Neuronal stem cell (in vitro differentiated cells): ENCODE measurements around the gene TSHZ1.

Experiments
- DNase-seq: peaks from one replicate; pipeline ENCODE4 v3.0.0-alpha.2; 2013; ENCODE audit warnings: low spot score
- H2AFZ ChIP-seq: one replicate; pipeline ENCODE4 v1.6.1; 2013; ENCODE audit warnings: mild to moderate bottlenecking, low read length, inconsistent platforms
- H2AK5ac ChIP-seq: 2 replicates; pipeline ENCODE4 v1.6.1; 2013; ENCODE audit warnings: low read depth, mild to moderate bottlenecking, inconsistent platforms, low read length, moderate library complexity, mixed read lengths
- H2BK120ac ChIP-seq: 2 replicates; pipeline ENCODE4 v1.6.1; 2013; ENCODE audit warnings: low read depth, mild to moderate bottlenecking, inconsistent platforms, low read length, moderate library complexity, mixed read lengths
- H2BK12ac ChIP-seq: one replicate; pipeline ENCODE4 v1.6.1; 2013; ENCODE audit warnings: low read length, inconsistent platforms
- H2BK15ac ChIP-seq: 2 replicates; pipeline ENCODE4 v1.6.1; 2013; ENCODE audit warnings: mild to moderate bottlenecking, low read length, inconsistent platforms, mixed read lengths
- H2BK5ac ChIP-seq: one replicate; pipeline ENCODE4 v1.6.1; 2013; ENCODE audit warnings: inconsistent platforms, mild to moderate bottlenecking, low read length, moderate library complexity
- H3K14ac ChIP-seq: one replicate; pipeline ENCODE4 v1.6.1; 2013; ENCODE audit warnings: low read length, inconsistent platforms
- H3K18ac ChIP-seq: 2 replicates; pipeline ENCODE4 v1.6.1; 2013; ENCODE audit warnings: low read length, inconsistent platforms
- H3K23ac ChIP-seq: 2 replicates; pipeline ENCODE4 v1.6.1; 2013; ENCODE audit warnings: low read depth, mild to moderate bottlenecking, mixed read lengths, low read length, inconsistent platforms; ENCODE audit not compliant: poor library complexity
- H3K27ac ChIP-seq: replicated peaks from 3 replicates; pipeline ENCODE4 v1.5.1; 2013; ENCODE audit warnings: low read length, inconsistent platforms
- H3K27me3 ChIP-seq, 3 experiments: 2 replicates each; pipeline ENCODE4 v1.6.1; 2013; ENCODE audit warnings: low read length in 3 of 3, mild to moderate bottlenecking in 2 of 3, inconsistent platforms in 1 of 3, low read depth in 1 of 3, mixed read lengths in 1 of 3, moderate library complexity in 1 of 3; ENCODE audit not compliant: control insufficient read depth in 3 of 3, insufficient read depth in 3 of 3
- H3K36me3 ChIP-seq, 2 donors: replicated peaks in 1 of 2; 2 replicates each; pipeline ENCODE4 v1.6.1; 2013; ENCODE audit warnings: low read length in 2 of 2; ENCODE audit not compliant: control insufficient read depth in 2 of 2, insufficient read depth in 2 of 2
- H3K4ac ChIP-seq: 2 replicates; pipeline ENCODE4 v1.6.1; 2013; ENCODE audit warnings: inconsistent platforms, mild to moderate bottlenecking, low read length, moderate library complexity
- H3K4me1 ChIP-seq, 2 donors: 1 replicate in 1 of 2; 2 replicates in 1 of 2; pipeline ENCODE4 v1.6.1; 2013; ENCODE audit warnings: low read length in 2 of 2, low read depth in 1 of 2; ENCODE audit not compliant: control insufficient read depth in 2 of 2, insufficient read depth in 1 of 2
- H3K4me2 ChIP-seq: one replicate; pipeline ENCODE4 v1.6.1; 2013; ENCODE audit warnings: mild to moderate bottlenecking, low read length, inconsistent platforms; ENCODE audit not compliant: insufficient read depth, poor library complexity, severe bottlenecking
- H3K4me3 ChIP-seq, 2 donors: 2 replicates each; pipeline ENCODE4 v1.5.1; 2013; ENCODE audit warnings: low read length in 2 of 2, mild to moderate bottlenecking in 2 of 2, inconsistent platforms in 1 of 2, moderate library complexity in 1 of 2
- H3K79me1 ChIP-seq: one replicate; pipeline ENCODE4 v1.6.1; 2013; ENCODE audit warnings: low read depth, mild to moderate bottlenecking, inconsistent platforms, low read length, moderate library complexity
- H3K9ac ChIP-seq: one replicate; pipeline ENCODE4 v1.6.1; 2013; ENCODE audit warnings: mild to moderate bottlenecking, low read depth, low read length, inconsistent platforms; ENCODE audit not compliant: poor library complexity
- H3K9me3 ChIP-seq, 2 donors: replicated peaks in 1 of 2; 2 replicates each; pipeline versions ENCODE3 to v1.6.1; 2013; ENCODE audit warnings: low read length in 2 of 2, mild to moderate bottlenecking in 2 of 2, inconsistent platforms in 1 of 2, low read depth in 1 of 2, mixed read lengths in 1 of 2, moderate library complexity in 1 of 2; ENCODE audit not compliant: control insufficient read depth in 2 of 2, insufficient read depth in 1 of 2
- H4K8ac ChIP-seq: one replicate; pipeline ENCODE4 v1.6.1; 2013; ENCODE audit warnings: low read depth, mild to moderate bottlenecking, inconsistent platforms, low read length, moderate library complexity
- H4K91ac ChIP-seq: one replicate; pipeline ENCODE4 v1.6.1; 2013; ENCODE audit warnings: low read length, low read depth, mild to moderate bottlenecking, inconsistent platforms; ENCODE audit not compliant: poor library complexity
- WGBS, 2 donors: extraction: QIAGEN DNeasy Blood & Tissue Kit; methylation state at CpG; one replicate each; pipeline ENCODE4 v1.1.7; 2013; ENCODE audit warnings: missing lambda C conversion rate in 2 of 2, mixed read lengths in 1 of 2; ENCODE audit not compliant: insufficient read length in 2 of 2, insufficient replicate concordance in 1 of 2; ENCODE audit errors: extremely low coverage in 2 of 2; 5-methylcytosine and 5-hydroxymethylcytosine counted together

Gene TSHZ1

GRCh38 chr18:75253043-75253442 lies 42.4 kb downstream of the TSHZ1 start:
- Histone ChIP-seq H2AFZ (no peak overlapping the region), H2BK12ac (no peak overlapping the region), H2AK5ac (no peak overlapping the region), H3K18ac (no peak overlapping the region), H3K4me3 (no peak overlapping the region), H3K4me2 (no peak overlapping the region), H4K91ac (no peak overlapping the region), H2BK15ac (no peak overlapping the region), H3K9ac (no peak overlapping the region), H3K4ac (no peak overlapping the region), H3K4me1 (no peaks in the 10 kb centered on the region), H3K23ac (no peak overlapping the region), H3K36me3 (no peaks in the 10 kb centered on the region), H3K27me3 (no peaks in the 10 kb centered on the region), H3K9me3 (no peaks in the 10 kb centered on the region), H3K14ac (no peak overlapping the region), H3K79me1 (no peaks in the 10 kb centered on the region), H2BK120ac (no peak overlapping the region), H4K8ac (no peak overlapping the region), H3K27ac (no peak overlapping the region), H2BK5ac (no peak overlapping the region)
- WGBS, 2 donors = no CpG with 5 or more reads among the region's 1 CpG
- DNase-seq = no peak

GRCh38 chr18:75253784-75254183 lies 43.2 kb downstream of the TSHZ1 start:
- no peaks in the 10 kb centered on the region for H3K4me1 ChIP-seq
- H3K4me2 ChIP-seq = no peak overlapping the region
- no peaks in the 10 kb centered on the region for H3K9me3 ChIP-seq
- H2AK5ac ChIP-seq = no peak overlapping the region
- H2BK12ac ChIP-seq = no peak overlapping the region
- H2BK5ac ChIP-seq = no peak overlapping the region
- DNase-seq = no peak
- no peak overlapping the region for H2BK120ac ChIP-seq
- H3K23ac ChIP-seq = no peak overlapping the region
- H2AFZ ChIP-seq = no peak overlapping the region
- no peaks in the 10 kb centered on the region for H3K36me3 ChIP-seq
- H3K27me3 ChIP-seq = no peaks in the 10 kb centered on the region
- no peak overlapping the region for H3K4ac ChIP-seq
- no peak overlapping the region for H4K8ac ChIP-seq
- H3K79me1 ChIP-seq = no peaks in the 10 kb centered on the region
- H3K18ac ChIP-seq = no peak overlapping the region
- no CpG with 5 or more reads among the region's 4 CpGs for WGBS, 2 donors
- no peak overlapping the region for H3K14ac ChIP-seq
- no peak overlapping the region for H3K27ac ChIP-seq
- H2BK15ac ChIP-seq = no peak overlapping the region
- no peak overlapping the region for H4K91ac ChIP-seq
- no peak overlapping the region for H3K4me3 ChIP-seq
- no peak overlapping the region for H3K9ac ChIP-seq

- Histone ChIP-seq H4K8ac (no peak overlapping the region), H3K4me3 (no peak overlapping the region), H2AK5ac (no peak overlapping the region), H3K4me1 (no peaks in the 10 kb centered on the region), H2BK5ac (no peak overlapping the region), H3K14ac (no peak overlapping the region), H4K91ac (no peak overlapping the region), H2BK12ac (no peak overlapping the region), H2BK120ac (no peak overlapping the region), H2BK15ac (no peak overlapping the region), H3K4ac (no peak overlapping the region), H3K27ac (no peak overlapping the region), H3K27me3 (no peaks in the 10 kb centered on the region), H2AFZ (no peak overlapping the region), H3K9ac (no peak overlapping the region), H3K18ac (no peak overlapping the region), H3K36me3 (no peaks in the 10 kb centered on the region), H3K9me3 (no peaks in the 10 kb centered on the region), H3K23ac (no peak overlapping the region), H3K79me1 (no peaks in the 10 kb centered on the region), H3K4me2 (no peak overlapping the region)
- no peak for DNase-seq
- WGBS, 2 donors = no CpG with 5 or more reads among the region's 3 CpGs
Measured at GRCh38 chr18:75255094-75255493, 44.5 kb downstream of the TSHZ1 start.

- H3K36me3 ChIP-seq = no peaks in the 10 kb centered on the region
- H4K8ac ChIP-seq = no peak overlapping the region
- H3K4ac ChIP-seq = no peak overlapping the region
- no peaks in the 10 kb centered on the region for H3K4me1 ChIP-seq
- no peaks in the 10 kb centered on the region for H3K9me3 ChIP-seq
- DNase-seq = no peak
- H3K79me1 ChIP-seq = no peaks in the 10 kb centered on the region
- H3K27me3 ChIP-seq = no peaks in the 10 kb centered on the region
- no peak overlapping the region for H3K4me2 ChIP-seq
- no peak overlapping the region for H2BK12ac ChIP-seq
- no peak overlapping the region for H2AFZ ChIP-seq
- H4K91ac ChIP-seq = no peak overlapping the region
- H3K9ac ChIP-seq = no peak overlapping the region
- H2BK15ac ChIP-seq = no peak overlapping the region
- H3K27ac ChIP-seq = no peak overlapping the region
- H2BK120ac ChIP-seq = no peak overlapping the region
- H2AK5ac ChIP-seq = no peak overlapping the region
- no peak overlapping the region for H3K14ac ChIP-seq
- no peak overlapping the region for H3K4me3 ChIP-seq
- no peak overlapping the region for H3K23ac ChIP-seq
- H2BK5ac ChIP-seq = no peak overlapping the region
- H3K18ac ChIP-seq = no peak overlapping the region
Measured at GRCh38 chr18:75256376-75256775, 45.8 kb downstream of the TSHZ1 start.
